WI38 (cell line): ENCODE data around the gene ERFL.

ENCODE experiments used
- H3K4me3 ChIP-seq: 2 replicates; pipeline ENCODE4 v1.5.1; 2011; ENCODE audit warnings: low read depth, mild to moderate bottlenecking, control low read depth, low read length
- CTCF ChIP-seq: IDR thresholded peaks from 2 replicates; pipeline ENCODE4 v1.5.1; 2012; ENCODE audit warnings: low read depth, mild to moderate bottlenecking, control low read depth, low read length

Gene ERFL

GRCh38 chr19:41925208-41926003 is 2.8 kb downstream of the ERFL start:
- no peak for TF ChIP-seq CTCF
- no peak overlapping the region for H3K4me3 ChIP-seq

GRCh38 chr19:41924151-41925145 is 3.8 kb downstream of the ERFL start:
- no peak for TF ChIP-seq CTCF

GRCh38 chr19:41923045-41923788 is 5.0 kb downstream of the ERFL start:
- TF ChIP-seq CTCF: no peak
- no peak overlapping the region for H3K4me3 ChIP-seq

More at GRCh38 chr19:41924151-41925145, 3.8 kb downstream of the ERFL start:
- no peak overlapping the region for H3K4me3 ChIP-seq

- TF ChIP-seq CTCF: no peak
Observed at GRCh38 chr19:41922585-41922984, 5.7 kb downstream of the ERFL start.

GRCh38 chr19:41921577-41922576 is 6.4 kb downstream of the ERFL start:
- TF ChIP-seq CTCF: no peak
- H3K4me3 ChIP-seq: no peak overlapping the region

More at GRCh38 chr19:41922585-41922984, 5.7 kb downstream of the ERFL start:
- H3K4me3 ChIP-seq: no peak overlapping the region

GRCh38 chr19:41920882-41921576 is 7.2 kb downstream of the ERFL start:
- TF ChIP-seq CTCF: no peak
- no peak overlapping the region for H3K4me3 ChIP-seq
